HG03175 (cell line): ENCODE measurements around the gene SLC4A8.
"Not testable (repeated sequence)": the region's sequence is repeated elsewhere in the genome, so short reads cannot be mapped to it uniquely, and the experiment has no call there.

ENCODE experiments used
- ATAC-seq: cut with Tn5 transposase; IDR thresholded peaks from one replicate; pipeline ENCODE4 v1.9.1; 2021; ENCODE audit warnings: mild to moderate bottlenecking, moderate library complexity; ENCODE audit not compliant: unreplicated experiment

The SLC4A8 gene

GRCh38 chr12:51424094-51424661 is 453 bp upstream of the SLC4A8 start:
- ATAC-seq, result no peak

- ATAC-seq, result no peak
Observed at GRCh38 chr12:51428256-51428655, 3.6 kb downstream of the SLC4A8 start.

GRCh38 chr12:51429700-51430099 is 5.1 kb downstream of the SLC4A8 start:
- no peak for ATAC-seq

- ATAC-seq, result no peak
Observed at GRCh38 chr12:51430196-51430895, 5.7 kb downstream of the SLC4A8 start.

GRCh38 chr12:51432921-51433320 is 8.3 kb downstream of the SLC4A8 start:
- no peak for ATAC-seq

- no peak for ATAC-seq
Observed at GRCh38 chr12:51434305-51434704, 9.7 kb downstream of the SLC4A8 start.

- no peak for ATAC-seq
Observed at GRCh38 chr12:51437431-51437830, 12.8 kb downstream of the SLC4A8 start.

- ATAC-seq, result no peak
Observed at GRCh38 chr12:51439330-51439729, 14.7 kb downstream of the SLC4A8 start.

GRCh38 chr12:51441583-51441982 is 17.0 kb downstream of the SLC4A8 start:
- ATAC-seq, result no peak

GRCh38 chr12:51442324-51442723 is 17.7 kb downstream of the SLC4A8 start:
- no peak for ATAC-seq

- no peak for ATAC-seq
Observed at GRCh38 chr12:51443573-51443972, 18.9 kb downstream of the SLC4A8 start.

GRCh38 chr12:51448618-51449256 is 24.1 kb downstream of the SLC4A8 start:
- no peak for ATAC-seq

- no peak for ATAC-seq
Observed at GRCh38 chr12:51449580-51450246, 25.1 kb downstream of the SLC4A8 start.

- ATAC-seq, result no peak
Observed at GRCh38 chr12:51450333-51450732, 25.7 kb downstream of the SLC4A8 start.

GRCh38 chr12:51450806-51451205 is 26.2 kb downstream of the SLC4A8 start:
- ATAC-seq, result no peak

- ATAC-seq, result not testable (repeated sequence)
Observed at GRCh38 chr12:51454016-51454415, 29.4 kb downstream of the SLC4A8 start.

- not testable (repeated sequence) for ATAC-seq
Observed at GRCh38 chr12:51455050-51455449, 30.4 kb downstream of the SLC4A8 start.

GRCh38 chr12:51458635-51459034 is 34.0 kb downstream of the SLC4A8 start:
- no peak for ATAC-seq

- no peak for ATAC-seq
Observed at GRCh38 chr12:51460519-51460918, 35.9 kb downstream of the SLC4A8 start.

- ATAC-seq, result no peak
Observed at GRCh38 chr12:51465491-51465890, 40.9 kb downstream of the SLC4A8 start.

GRCh38 chr12:51470116-51470515 is 45.5 kb downstream of the SLC4A8 start:
- ATAC-seq, result no peak
